Frontal cortex (tissue), 4 donors: ENCODE measurements around the gene ARHGDIA. TPM values are rescaled to one million over a fixed set of nuclear protein-coding genes. Genes with fewer than 3 reads are reported as not detected.

Experiments used
- DNase-seq, 2 donors: peaks; one replicate each; pipeline ENCODE4 v3.0.0; 2012; ENCODE audit warnings: low spot score in 2 of 2
- FAIRE-seq: peaks from 2 replicates; lab custom pipeline; 2012; peaks lifted over from hg19 to GRCh38; lab: Jason Lieb, UNC
- total RNA-seq: library from RNA; depleted of rRNA; stranded (reverse); fragments of >200 nt; gene quantifications from one replicate; pipeline ENCODE4 v1.2.3, GENCODE V29; 2014
- donor health status: control.
- donor health status: control.
- donor health status: control.

Gene ARHGDIA
- total RNA-seq, 1 donor from 2014 or later, result 22.4 TPM

DNA sequence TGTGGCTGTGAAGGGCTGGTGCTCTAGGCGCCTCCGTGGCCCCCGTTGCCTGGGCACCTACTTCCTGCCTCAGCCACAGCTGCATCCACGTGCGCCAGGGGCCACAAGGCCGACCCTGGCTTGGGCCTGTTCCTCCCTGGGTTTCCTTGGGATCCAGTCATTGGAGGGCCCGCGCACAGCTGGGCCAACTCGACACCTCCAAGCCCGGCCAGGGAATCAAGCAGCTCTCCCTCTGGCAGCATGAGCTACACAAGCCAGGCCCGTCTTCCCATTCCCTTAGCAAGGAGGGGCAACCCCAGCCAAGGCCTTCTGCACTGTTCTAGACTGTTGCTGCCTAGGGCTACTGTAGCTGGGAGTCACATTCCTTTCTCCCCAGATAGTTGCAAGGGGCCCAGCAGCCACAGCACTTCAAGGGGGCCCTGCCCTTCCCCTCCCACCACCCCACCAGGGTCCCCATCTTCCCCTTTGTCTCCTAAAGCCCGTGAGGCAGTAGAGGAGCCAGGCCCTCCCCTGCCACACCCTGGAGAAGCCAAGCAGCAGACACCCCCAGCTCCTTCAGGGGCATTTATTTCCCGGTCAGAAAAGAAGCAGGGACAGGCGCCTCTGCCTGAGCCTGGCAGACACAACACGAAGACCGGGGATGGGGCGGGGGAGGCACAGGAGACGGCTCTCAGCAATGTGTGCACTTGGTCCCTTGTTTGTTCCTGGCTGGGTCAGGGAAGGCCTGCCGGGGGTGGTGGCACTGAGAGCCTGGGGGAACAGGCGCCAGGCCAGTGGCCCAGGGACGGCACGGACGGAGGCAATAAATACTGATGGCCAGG is 3.8 kb downstream of the ARHGDIA start:
- DNase-seq (no peak), FAIRE-seq (no peak)

DNA sequence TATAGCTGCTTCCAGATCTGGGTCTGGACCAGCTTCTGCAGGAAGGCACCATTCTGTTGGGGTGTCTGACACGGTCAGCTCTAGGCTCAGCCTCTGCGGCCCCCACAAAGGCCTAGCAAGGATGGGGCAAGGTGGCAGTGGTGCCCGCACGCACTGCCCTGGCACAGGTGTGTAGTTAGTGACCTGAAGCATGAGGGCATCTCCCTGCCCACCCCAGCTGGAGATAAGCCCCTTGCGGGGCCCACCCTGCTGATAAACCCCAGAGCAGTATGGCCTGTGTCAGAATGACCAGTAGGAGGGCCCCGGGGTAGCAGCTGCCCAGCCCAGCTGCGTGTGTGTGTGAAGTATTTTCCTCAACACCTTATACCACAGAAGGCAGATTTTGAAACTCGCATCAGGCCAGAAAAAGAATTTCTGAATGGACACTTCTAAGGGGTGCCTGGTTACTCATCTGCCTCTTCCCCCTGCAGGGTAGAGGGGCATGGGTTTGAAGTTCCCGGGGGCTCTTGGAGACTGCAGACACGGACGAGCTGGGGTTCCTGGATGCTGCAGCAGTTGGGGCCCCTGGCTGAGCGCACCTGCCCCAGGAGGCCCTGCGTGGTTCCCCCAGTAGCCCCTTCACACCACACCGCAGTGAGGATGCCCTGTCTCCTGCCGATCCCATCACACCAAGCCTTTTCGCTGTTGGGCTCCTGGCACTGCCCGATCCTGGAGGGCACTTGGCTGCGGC is 4.5 kb downstream of the ARHGDIA start:
- DNase-seq (no peak), FAIRE-seq (no peak)

DNA sequence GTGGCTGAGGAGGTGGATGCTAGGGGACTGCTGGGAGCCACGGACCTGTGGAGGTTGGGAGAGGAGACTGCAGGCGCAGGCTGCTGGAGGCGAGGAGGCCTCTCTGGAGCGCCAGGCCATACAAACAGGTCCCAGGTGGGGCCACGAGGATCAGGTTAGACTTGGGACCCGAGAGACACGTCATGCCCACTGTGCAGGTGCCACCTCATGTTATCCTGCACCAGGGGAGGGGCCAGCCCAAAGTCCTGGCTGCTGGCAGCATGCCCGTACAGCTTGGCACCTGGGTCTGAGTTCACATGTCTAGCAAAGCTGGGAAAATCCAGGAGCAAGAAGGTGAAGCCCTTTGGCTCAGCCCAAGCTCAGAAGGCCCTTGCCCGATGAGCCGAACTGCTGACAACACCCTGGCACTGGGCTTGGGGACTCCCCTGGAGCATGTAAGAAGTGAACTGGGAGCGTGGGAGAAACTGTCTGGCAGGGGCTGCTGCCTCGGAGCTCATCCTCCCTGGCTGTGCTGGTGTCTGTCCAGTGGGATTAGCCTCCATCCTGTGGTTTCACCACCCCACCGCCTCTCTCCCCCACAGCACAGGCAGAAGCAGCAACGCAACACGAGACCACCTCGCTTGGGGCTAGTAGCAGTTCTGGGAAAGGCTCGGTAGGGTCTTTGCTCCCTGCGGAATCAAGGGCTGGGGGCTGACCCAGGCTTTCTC is 5.3 kb downstream of the ARHGDIA start:
- no peak for FAIRE-seq
- DNase-seq, result no peak

DNA sequence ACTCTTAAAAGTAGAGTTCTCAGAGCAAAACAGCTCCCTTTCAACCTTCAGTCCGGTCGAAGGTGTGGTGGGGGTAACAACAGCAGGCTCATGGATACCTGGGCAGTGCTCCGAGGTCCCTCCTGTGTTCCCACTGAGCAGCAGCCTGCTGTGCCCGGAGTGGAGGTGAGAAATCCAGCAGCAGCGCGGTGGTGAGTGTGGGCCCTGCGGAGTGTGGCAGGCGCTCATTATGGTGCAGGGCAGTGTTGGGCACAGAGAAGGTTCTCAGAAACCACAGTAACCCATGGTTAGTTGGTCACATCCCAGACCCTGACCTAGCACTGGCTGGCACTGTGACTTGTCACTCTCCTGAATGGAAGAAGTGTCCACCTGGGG is 5.8 kb downstream of the ARHGDIA start:
- DNase-seq (no peak), FAIRE-seq (no peak)

DNA sequence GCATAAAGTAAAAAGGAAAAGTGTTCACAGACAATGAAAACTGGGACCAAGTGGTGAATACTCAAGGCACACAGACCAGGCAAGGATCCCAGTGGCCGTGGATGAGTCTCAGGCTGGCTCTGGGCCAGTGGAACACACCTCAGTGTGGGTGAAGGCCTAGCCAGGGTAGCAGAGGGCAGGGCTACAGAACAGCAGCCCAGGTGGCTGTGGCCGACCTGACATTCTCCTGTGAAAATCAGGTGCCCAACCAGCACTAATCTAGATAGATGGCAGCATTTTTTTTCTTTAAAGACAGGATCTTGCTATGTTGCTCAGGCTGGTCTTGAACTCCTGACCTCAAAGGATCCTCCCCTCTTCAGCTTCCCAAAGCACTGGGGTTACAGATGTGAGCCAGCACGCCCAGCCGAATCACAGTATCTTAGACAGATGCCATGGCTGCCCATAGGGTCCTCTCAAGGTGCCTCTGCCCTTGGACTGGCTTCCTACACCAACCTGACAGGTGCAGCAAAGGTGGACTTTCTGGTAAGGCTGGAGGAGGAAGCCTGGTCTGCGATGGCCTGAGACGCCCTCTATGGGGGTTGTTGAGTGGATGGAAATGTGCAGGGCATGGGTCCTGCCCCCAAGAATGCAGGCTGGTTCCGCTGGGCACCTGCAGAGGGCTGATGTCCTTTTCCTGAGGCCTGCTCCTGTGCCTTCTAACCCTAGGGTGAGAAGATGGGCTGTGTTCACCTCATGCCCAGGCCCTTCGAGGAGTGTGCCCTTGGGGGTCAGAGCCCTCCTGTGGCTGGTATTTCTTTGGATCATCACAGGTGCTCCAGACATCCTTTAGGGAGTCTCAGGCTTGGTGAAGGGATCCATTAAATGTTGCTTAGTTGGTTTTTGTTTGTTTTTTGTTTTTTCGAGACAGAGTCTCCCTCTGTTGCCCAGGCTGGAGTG is 7.0 kb downstream of the ARHGDIA start:
- FAIRE-seq (no peak), DNase-seq (no peak)

DNA sequence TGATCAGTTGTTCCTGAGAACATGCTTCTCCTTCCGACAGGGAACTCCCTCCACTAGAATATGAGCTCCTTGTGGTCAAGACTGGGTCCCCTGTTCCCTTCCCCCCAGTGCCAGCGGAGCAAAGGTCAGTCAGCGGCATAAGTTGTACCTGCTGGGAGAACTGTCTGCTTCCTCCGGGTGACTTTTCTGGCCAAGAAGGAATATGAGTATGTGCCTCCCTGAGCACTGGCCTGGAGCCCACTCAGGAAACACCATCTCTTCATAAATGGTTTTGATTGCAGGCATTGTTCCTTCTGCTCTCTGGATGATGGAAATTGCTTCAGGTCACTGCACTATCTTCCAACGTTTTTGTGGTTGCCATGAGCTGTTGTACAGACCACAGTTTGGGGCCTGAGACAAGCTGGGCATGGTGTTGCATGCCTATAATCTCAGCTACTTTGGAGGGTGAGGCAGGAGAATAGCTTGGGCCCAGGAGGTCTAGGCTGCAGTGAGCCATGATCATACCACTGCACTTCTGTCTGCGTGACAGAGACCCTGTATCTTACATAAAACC is 7.9 kb downstream of the ARHGDIA start:
- FAIRE-seq (no peak), DNase-seq (no peak)

DNA sequence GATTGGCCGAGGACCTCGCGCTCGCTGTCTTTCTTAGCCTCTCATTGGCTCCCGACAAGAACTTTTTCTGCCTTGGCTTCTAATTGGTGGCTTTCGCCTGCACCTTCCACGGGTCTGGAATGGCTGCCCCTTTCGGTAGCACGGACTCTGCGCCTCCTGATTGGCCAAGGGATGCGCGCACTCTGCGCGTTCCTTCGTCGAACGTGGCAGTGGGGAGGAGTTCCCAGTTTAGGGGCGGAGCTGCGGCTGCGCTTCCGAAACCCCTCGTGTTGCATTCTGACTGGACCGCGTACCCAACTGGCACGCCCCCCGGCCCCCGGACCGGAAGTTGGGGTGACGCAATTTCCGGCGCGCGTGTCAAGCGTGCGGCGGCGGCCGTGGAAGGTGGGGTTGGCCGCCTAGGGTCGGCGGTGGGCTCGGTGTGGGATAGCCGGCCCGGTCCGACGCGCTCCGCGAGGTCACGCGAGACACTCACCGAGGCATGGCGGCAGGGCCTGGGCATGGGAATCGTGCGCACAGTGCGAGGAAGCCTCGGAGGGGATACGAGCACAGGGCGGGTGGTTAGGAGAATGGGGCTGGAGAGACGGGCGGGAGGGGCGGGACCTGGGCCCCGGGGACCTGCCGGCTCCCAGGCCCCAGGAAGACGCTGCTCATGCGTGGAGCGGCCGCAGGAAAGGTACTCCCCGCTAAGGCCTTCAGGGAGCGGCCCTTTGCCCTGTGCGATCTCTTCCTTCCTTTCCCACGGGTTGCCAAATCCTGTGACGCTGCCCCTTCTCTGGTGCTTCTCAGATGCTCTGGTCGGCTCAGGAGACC is 10.2 kb downstream of the ARHGDIA start:
- FAIRE-seq (peak; percentile 94), DNase-seq (peak; percentile 100)

DNA sequence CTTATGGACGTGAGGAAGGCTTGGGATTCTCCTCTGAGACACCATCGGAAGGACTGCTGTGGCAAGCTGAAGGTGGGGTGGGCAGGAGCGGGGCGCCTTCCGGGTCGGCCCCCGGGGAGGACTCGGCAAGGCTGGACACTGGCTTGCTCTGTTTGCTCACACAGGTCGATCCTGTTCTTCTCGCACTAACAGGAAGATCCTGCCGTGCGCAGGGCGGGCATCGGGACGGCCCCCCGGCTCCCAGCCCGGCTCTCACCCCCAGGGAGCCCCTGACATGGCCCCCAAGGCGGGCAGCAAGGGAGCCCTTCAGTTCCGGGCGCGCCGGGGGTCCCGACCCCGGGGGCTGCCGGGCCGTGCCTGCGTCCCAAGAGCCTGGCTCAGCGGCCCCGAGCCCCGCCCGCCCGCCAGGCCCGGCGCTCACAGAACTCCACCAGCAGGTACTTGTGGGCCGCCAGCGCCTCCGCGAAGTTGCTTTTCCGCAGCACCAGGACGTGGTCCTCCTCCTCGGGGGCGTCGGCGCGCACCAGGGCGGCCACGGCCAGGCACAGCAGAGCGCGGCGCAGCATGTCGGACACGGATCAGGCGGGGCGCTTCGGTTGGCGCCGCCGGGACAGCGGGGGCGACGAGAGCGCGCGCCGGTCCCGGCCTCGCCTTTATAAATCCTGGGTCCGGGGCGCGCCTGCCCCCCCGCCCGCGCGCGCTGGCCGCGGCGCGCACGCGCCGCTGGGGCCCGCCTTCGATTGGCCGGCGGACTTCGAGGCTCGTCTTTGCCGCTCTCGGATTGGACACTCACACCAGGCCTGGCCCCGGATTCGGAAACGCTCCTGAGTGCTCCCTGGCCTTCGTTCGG is 11.0 kb downstream of the ARHGDIA start, which contains the start of gene P4HB:
Gene P4HB (minus strand): TSS at position 630 of the 850 bp plus-strand sequence. CDS start 64 bp downstream, at position 566.
- FAIRE-seq (no peak), DNase-seq (peak in 1 of 2 donors; percentile 100)

DNA sequence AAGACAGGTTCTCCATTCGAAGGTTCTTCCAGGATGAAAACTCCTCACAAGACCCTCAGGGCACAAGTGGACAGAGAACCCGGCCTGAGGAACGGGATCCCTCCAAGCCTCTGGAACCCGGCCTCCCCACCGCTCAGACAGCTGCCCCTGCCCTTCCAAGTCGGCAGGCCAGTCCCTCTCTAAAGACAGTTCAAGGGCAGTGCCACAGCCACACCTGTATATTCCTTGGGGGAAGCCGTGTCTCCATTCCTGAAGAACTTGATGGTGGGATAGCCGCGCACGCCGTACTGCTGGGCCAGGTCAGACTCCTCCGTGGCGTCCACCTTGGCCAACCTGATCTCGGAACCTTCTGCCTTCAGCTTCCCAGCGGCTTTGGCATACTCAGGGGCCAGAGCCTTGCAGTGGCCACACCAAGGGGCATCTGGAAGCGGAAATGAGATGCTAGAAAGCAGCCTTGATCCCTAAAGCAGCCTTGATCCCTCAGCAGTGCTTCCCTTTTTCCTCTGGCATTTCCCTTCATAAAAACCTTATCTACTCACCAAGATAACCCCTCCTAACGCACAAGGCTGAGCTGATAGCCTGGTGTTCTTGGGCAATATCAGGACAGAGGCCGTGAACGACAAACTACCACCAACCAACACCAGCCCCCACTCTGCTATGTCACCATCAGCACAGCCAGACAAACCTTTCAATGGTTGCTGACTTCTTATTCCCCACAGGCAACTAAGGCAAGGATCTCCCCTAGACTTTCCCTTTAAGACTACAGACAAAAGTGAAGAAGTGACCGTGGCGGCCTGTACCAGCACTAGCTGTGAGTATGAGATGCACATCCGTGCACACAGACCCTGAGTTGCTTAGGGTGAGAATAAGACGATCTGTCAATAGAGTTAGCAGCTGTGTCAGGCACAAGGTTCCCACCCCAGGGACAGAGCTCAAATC is 11.9 kb downstream of the ARHGDIA start:
- DNase-seq (no peak), FAIRE-seq (no peak)

DNA sequence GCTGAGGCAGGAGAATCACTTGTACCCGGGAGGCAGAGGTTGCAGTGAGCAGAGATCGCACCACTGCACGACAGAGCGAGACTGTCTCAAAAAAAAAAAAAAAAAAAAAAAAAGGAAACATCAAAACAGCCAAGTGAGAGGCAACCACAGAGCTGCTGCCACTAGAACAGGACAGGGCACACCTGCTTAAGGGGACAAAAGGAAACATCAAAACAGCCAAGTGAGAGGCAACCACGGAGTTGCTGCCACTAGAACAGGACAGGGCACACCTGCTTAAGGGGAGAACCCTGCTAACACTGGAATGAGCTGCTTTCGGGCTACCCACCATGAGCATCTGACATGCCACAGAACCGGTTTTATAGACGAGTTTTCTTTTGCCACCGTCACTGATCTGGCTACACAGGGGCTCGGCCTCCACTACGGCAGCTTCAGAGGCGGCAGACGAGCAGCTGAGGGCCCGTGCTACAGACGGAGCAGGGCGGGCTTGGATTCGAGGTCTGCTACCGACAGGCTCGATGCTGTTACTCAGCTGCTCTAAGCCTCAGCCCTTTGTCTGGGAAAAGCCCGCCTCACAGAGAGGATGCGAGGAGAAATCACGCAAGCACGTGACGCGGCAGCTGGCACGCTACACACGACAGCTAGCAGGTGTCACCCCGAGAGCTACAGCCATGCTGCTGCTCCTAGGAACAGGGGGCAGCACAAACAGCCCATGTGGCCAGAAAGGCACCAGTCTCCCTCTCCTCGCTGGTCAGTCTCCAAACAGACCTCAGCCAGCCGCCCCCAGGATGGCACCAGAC is 12.8 kb downstream of the ARHGDIA start:
- DNase-seq, result no peak
- FAIRE-seq, result no peak

DNA sequence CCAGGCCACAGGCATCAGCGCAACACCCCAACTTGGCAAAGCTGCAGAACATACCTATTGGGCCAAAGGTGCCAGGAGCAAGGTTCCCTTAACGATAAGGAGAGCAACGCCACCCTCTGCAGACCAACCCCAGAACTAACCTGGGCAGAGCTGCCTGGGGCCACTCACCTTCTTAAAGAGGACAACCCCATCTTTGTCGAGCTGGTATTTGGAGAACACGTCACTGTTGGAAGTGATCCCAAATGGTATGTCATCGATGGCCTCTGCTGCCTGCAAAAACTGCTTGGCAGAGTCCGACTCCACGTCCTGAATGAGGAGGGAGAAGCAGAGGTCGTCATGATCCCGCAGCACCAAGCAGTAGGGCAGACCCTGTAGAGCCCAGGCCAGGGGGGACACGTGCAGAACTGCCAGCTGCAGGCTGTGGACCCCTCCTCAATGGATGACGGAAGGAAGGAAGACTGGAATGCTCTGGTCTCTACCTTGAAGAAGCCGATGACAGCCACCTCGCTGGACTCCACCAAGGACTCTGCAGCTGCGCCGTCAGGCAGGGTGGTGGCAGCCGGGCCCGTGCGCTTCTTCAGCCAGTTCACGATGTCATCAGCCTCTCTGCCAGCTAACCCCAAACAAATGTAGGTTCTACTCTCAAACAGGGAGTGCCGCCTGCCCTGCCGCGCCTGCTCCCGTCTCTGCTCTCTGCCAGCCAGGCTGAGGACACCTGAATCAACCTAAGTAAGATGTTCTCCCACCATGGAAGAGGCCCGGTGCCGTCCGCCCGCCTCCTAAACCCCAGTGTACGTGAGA is 16.0 kb downstream of the ARHGDIA start:
- DNase-seq (no peak), FAIRE-seq (no peak)

DNA sequence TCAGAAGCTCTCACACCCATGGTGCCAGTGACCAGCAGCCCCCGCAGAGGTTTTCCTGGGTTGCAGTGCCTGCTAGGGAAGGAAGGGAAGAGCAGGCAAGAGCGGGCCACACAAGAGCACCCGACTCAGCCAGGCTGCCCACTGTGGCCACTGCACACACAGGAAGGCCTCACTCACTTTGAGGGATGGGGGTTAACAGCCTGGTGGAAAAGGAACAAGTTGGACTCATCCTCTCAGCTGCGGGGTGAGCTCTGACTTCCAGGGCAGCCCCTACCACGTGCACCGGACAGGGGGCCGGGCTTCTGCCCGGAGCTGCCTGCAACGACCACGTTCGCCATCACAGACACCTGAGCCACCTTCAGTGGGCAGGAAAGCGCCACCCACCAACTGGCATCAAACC is 18.9 kb downstream of the ARHGDIA start:
- FAIRE-seq (no peak), DNase-seq (no peak)

DNA sequence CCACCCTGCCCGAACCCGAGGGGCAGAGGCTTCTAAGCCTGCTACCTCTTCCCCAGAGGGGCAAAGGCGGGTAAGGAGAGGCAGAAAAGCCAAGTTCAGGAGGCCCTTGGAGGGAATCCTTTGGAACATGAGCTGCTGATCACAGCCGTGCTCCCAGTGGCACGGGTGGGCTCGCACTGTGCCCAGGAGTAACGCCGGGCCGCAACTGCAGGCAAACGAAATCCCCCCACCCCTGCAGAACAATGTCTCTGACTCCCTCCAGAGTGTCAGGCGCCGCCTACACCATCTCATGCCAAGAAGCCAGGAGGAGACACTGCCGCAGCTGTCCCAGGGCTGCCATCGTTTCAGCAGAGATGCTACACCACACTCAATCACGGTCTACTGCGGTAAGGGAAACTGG is 19.7 kb downstream of the ARHGDIA start:
- FAIRE-seq (no peak), DNase-seq (no peak)

DNA sequence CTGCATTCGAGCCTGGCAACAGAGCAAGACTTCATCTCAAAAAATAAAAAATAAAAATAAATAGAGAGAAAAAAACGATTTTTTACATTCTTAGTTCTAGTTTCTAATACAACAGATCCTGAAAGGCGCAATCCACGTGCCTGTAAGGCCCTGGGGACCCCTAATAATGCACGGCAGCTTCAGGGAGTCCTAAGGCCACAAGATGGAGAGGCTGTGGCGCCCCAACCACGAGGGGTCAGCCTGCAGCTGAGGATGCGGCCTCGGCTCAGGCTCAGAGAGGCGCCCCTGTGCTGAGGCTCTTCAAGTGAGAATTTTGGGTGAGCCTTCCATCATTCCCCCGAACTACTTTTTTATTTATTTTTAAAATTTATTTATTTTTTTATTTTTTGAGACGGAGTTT is 21.7 kb downstream of the ARHGDIA start:
- DNase-seq (no peak), FAIRE-seq (no peak)
